ENCODE results near the gene AP1S1. TPM values are rescaled to one million over a fixed set of nuclear protein-coding genes. Genes with fewer than 3 reads are reported as not detected.

Gene AP1S1
- total and polyA plus RNA-seq, 4 donors: 42.7 to 74.7 (median 60.9) TPM

DNA sequence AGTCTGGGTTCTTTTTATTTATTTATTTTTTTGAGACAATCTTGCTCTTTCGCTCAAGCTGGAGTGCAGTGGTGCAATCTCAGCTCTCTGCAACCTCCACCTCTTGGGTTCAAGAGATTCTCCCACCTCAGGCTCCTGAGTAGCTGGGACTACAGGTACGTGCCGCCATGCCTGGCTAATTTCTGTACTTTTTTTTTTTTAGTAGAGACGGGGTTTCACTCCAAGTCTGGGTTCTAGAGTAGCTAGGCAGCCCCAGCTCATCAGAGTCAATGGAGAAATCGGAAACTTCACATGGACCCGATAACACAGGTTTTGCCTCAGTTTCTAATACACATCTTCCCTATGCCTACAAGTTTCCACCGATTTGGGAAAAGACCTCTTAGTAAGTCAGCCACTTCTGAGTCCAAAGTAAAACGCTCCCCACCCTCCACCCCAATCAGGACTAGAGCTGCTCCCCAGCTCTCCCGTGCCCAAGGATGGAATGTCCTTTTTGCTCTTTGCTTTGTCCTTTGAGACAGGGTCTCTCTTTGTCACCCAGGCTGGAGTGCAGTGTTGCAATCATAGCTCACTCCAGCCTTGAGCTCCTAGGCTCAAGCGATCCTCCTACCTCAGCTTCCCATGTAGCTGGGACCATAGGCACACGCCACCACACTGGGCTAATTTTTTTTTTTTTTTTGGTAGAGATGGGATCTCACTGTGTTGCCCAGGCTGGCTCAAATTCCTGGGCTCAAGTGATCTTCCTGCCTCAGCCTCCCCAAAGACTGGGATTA is 31.2 kb upstream of the AP1S1 start:
- DNase-seq (no peak), ATAC-seq (ENCODE audit: insufficient read depth, low FRiP score) (no peak)
- 91 to 92% methylated on average over 11 of the region's 11 CpGs for WGBS, 2 donors
- Histone ChIP-seq H3K4me1 (ENCODE audit: control insufficient read depth in 5 of 5, insufficient read depth in 5 of 5, low read length in 5 of 5) (peaks cover 9 to 33% (median 20%) of the 10 kb centered on the region in 5 donors), H3K27ac (ENCODE audit: low read depth in 1 of 2, low read length in 1 of 2) (peak overlapping the region; percentile 76 to 92), H3K36me3 (ENCODE audit: control insufficient read depth in 4 of 4, insufficient read depth in 4 of 4, low read length in 4 of 4) (no peaks in the 10 kb centered on the region), H3K4me3 (no peak overlapping the region), H3K9me3 (ENCODE audit: control insufficient read depth in 4 of 4, insufficient read depth in 3 of 4, low read length in 3 of 4) (no peaks in the 10 kb centered on the region), H3K9ac (ENCODE audit: insufficient read depth in 1 of 2, low read length in 2 of 2) (no peak overlapping the region), H3K27me3 (ENCODE audit: control insufficient read depth in 3 of 3, insufficient read depth in 3 of 3, low read length in 2 of 3) (no peaks in the 10 kb centered on the region)
- TF ChIP-seq CTCF (IDR thresholded peaks at IDR 0.05; ENCODE audit: control extremely low read depth, extremely low read depth): no peak

GRCh38 chr7:101123703-101124068 is 30.6 kb upstream of the AP1S1 start:
- H3K36me3 ChIP-seq (ENCODE audit: control insufficient read depth in 4 of 4, insufficient read depth in 4 of 4, low read length in 4 of 4): peaks cover 0 to 3% (median 0%) of the 10 kb centered on the region in 4 donors
- ATAC-seq (ENCODE audit: insufficient read depth, low FRiP score): no peak
- no peak overlapping the region for H3K4me3 ChIP-seq
- H3K27ac ChIP-seq (ENCODE audit: low read depth in 1 of 2, low read length in 1 of 2): peak overlapping the region; percentile 76 to 92
- no peak overlapping the region for H3K9ac ChIP-seq (ENCODE audit: insufficient read depth in 1 of 2, low read length in 2 of 2)
- no peak for DNase-seq
- peaks cover 9 to 31% (median 20%) of the 10 kb centered on the region in 5 donors for H3K4me1 ChIP-seq (ENCODE audit: control insufficient read depth in 5 of 5, insufficient read depth in 5 of 5, low read length in 5 of 5)
- TF ChIP-seq CTCF (IDR thresholded peaks at IDR 0.05; ENCODE audit: control extremely low read depth, extremely low read depth): no peak
- no peaks in the 10 kb centered on the region for H3K9me3 ChIP-seq (ENCODE audit: control insufficient read depth in 4 of 4, insufficient read depth in 3 of 4, low read length in 3 of 4)
- WGBS, 2 donors: 92 to 93% methylated on average over 2 to 3 of the region's 3 CpGs
- no peaks in the 10 kb centered on the region for H3K27me3 ChIP-seq (ENCODE audit: control insufficient read depth in 3 of 3, insufficient read depth in 3 of 3, low read length in 2 of 3)

GRCh38 chr7:101124376-101125056 is 29.8 kb upstream of the AP1S1 start:
- peaks cover 9 to 31% (median 20%) of the 10 kb centered on the region in 5 donors for H3K4me1 ChIP-seq (ENCODE audit: control insufficient read depth in 5 of 5, insufficient read depth in 5 of 5, low read length in 5 of 5)
- TF ChIP-seq CTCF (IDR thresholded peaks at IDR 0.05; ENCODE audit: control extremely low read depth, extremely low read depth): no peak

More at GRCh38 chr7:101124376-101125056, 29.8 kb upstream of the AP1S1 start:
- Histone ChIP-seq H3K9ac (ENCODE audit: insufficient read depth in 1 of 2, low read length in 2 of 2) (no peak overlapping the region), H3K27ac (ENCODE audit: low read depth in 1 of 2, low read length in 1 of 2) (peak overlapping the region; percentile 36 to 94), H3K9me3 (ENCODE audit: control insufficient read depth in 4 of 4, insufficient read depth in 3 of 4, low read length in 3 of 4) (no peaks in the 10 kb centered on the region), H3K4me3 (no peak overlapping the region), H3K27me3 (ENCODE audit: control insufficient read depth in 3 of 3, insufficient read depth in 3 of 3, low read length in 2 of 3) (no peaks in the 10 kb centered on the region), H3K36me3 (ENCODE audit: control insufficient read depth in 4 of 4, insufficient read depth in 4 of 4, low read length in 4 of 4) (peaks cover 0 to 3% (median 0%) of the 10 kb centered on the region in 4 donors)
- ATAC-seq (ENCODE audit: insufficient read depth, low FRiP score) (no peak), DNase-seq (peak; percentile 53 to 79 (median 75))
- WGBS, 2 donors: 19 to 32% methylated on average over 7 of the region's 7 CpGs

Data from lung (tissue), 12 donors.